ENCODE data around the gene NCOA3.

The NCOA3 gene

GRCh38 chr20:47561180-47561579 is 59.5 kb downstream of the NCOA3 start:
- H3K4me3 ChIP-seq (ENCODE audit: low read depth, low read length): no peak overlapping the region
- no peaks in the 10 kb centered on the region for H3K4me1 ChIP-seq

GRCh38 chr20:47561603-47562583 is 60.2 kb downstream of the NCOA3 start:
- Histone ChIP-seq H3K36me3 (no peaks in the 10 kb centered on the region), H3K9me3 (no peaks in the 10 kb centered on the region), H3K4me1 (no peaks in the 10 kb centered on the region), H3K4me3 (ENCODE audit: low read depth, low read length) (no peak overlapping the region), H3K27me3 (no peaks in the 10 kb centered on the region)
- no peak for TF ChIP-seq CTCF (IDR thresholded peaks at IDR 0.05; ENCODE audit: low read depth, low read length)
- DNase-seq: no peak

More at GRCh38 chr20:47561180-47561579, 59.5 kb downstream of the NCOA3 start:
- no peak for TF ChIP-seq CTCF (IDR thresholded peaks at IDR 0.05; ENCODE audit: low read depth, low read length)
- no peaks in the 10 kb centered on the region for H3K9me3 ChIP-seq
- no peaks in the 10 kb centered on the region for H3K36me3 ChIP-seq
- DNase-seq: no peak
- H3K27me3 ChIP-seq: no peaks in the 10 kb centered on the region

- H3K27me3 ChIP-seq: no peaks in the 10 kb centered on the region
- no peak for DNase-seq
- no peaks in the 10 kb centered on the region for H3K36me3 ChIP-seq
- H3K4me3 ChIP-seq (ENCODE audit: low read depth, low read length): no peak overlapping the region
- no peaks in the 10 kb centered on the region for H3K9me3 ChIP-seq
- TF ChIP-seq CTCF (IDR thresholded peaks at IDR 0.05; ENCODE audit: low read depth, low read length): no peak
- H3K4me1 ChIP-seq: no peaks in the 10 kb centered on the region
These were observed 64.6 kb downstream of the NCOA3 start for GRCh38 chr20:47566269-47566668.

GRCh38 chr20:47568019-47568418 is 66.3 kb downstream of the NCOA3 start:
- no peak for DNase-seq
- Histone ChIP-seq H3K9me3 (no peaks in the 10 kb centered on the region), H3K27me3 (no peaks in the 10 kb centered on the region), H3K4me3 (ENCODE audit: low read depth, low read length) (no peak overlapping the region), H3K36me3 (no peaks in the 10 kb centered on the region), H3K4me1 (no peaks in the 10 kb centered on the region)
- no peak for TF ChIP-seq CTCF (IDR thresholded peaks at IDR 0.05; ENCODE audit: low read depth, low read length)

GRCh38 chr20:47568837-47569410 is 67.2 kb downstream of the NCOA3 start:
- peaks cover 6% of the 10 kb centered on the region for H3K4me1 ChIP-seq
- no peaks in the 10 kb centered on the region for H3K36me3 ChIP-seq
- no peak overlapping the region for H3K4me3 ChIP-seq (ENCODE audit: low read depth, low read length)
- no peak for DNase-seq
- no peak for TF ChIP-seq CTCF (IDR thresholded peaks at IDR 0.05; ENCODE audit: low read depth, low read length)
- no peaks in the 10 kb centered on the region for H3K9me3 ChIP-seq
- no peaks in the 10 kb centered on the region for H3K27me3 ChIP-seq

GRCh38 chr20:47571426-47571825 is 69.7 kb downstream of the NCOA3 start:
- Histone ChIP-seq H3K27me3 (no peaks in the 10 kb centered on the region), H3K9me3 (no peaks in the 10 kb centered on the region), H3K4me3 (ENCODE audit: low read depth, low read length) (no peak overlapping the region), H3K4me1 (peaks cover 26% of the 10 kb centered on the region), H3K36me3 (no peaks in the 10 kb centered on the region)
- DNase-seq: no peak
- no peak for TF ChIP-seq CTCF (IDR thresholded peaks at IDR 0.05; ENCODE audit: low read depth, low read length)
